A549 (cell line): ENCODE measurements around the gene MXRA7. TPM values are rescaled to one million over a fixed set of nuclear protein-coding genes. Genes with fewer than 3 reads are reported as not detected.
"Not testable (repeated sequence)": the region's sequence is repeated elsewhere in the genome, so short reads cannot be mapped to it uniquely, and the experiment has no call there.

Experiments
- ATAC-seq, 2 experiments: fragments of 200-7000 bp in 1 of 2; fragments of >200 bp in 1 of 2; cut with Nextera tagmentation in 1 of 2; cut with Tn5 transposase in 1 of 2; 3 replicates each; pipeline versions ENCODE4 v1.8.0 to v1.9.1; 2018 to 2020; ENCODE audit warnings: mild to moderate bottlenecking in 1 of 2, moderate library complexity in 1 of 2
- CTCF ChIA-PET: fragments of 300-600 bp; sonication (Branson Sonifier 250); formaldehyde crosslinking; extraction: SDS; loops from one replicate; lab custom pipeline; 2021; ENCODE audit warnings: antibody characterized with exemption, inconsistent platforms; lab: Yijun Ruan, JAX
- POLR2A ChIA-PET: fragments of 350-600 bp; formaldehyde crosslinking; extraction: SDS; loops from one replicate; lab custom pipeline; 2021; ENCODE audit warnings: antibody characterized with exemption, inconsistent platforms; lab: Yijun Ruan, JAX
- DNase-seq, 2 experiments: peaks; one replicate each; pipeline versions ENCODE4 v3.0.0 to v3.0.0-alpha.2; 2011 to 2016; ENCODE audit warnings: low read depth in 1 of 2, low spot score in 1 of 2
- FAIRE-seq: peaks from 2 replicates; lab custom pipeline; 2011; peaks lifted over from hg19 to GRCh38; lab: Jason Lieb, UNC
- H3K27ac ChIP-seq, 2 experiments: fragments of >200 bp; sonication (Bioruptor Twin); formaldehyde crosslinking; 3 replicates each; pipeline ENCODE4 v1.5.1; 2016 to 2017
- H3K4me1 ChIP-seq: fragments of >200 bp; sonication (Bioruptor Twin); formaldehyde crosslinking; 3 replicates; pipeline ENCODE4 v1.6.1; 2016
- H3K4me2 ChIP-seq: fragments of >200 bp; sonication (Bioruptor Twin); formaldehyde crosslinking; 3 replicates; pipeline ENCODE4 v1.6.1; 2016
- H3K4me3 ChIP-seq: fragments of >200 bp; sonication (Bioruptor Twin); formaldehyde crosslinking; 3 replicates; pipeline ENCODE4 v1.5.1; 2016
- H3K9me3 ChIP-seq: fragments of >200 bp; sonication (Bioruptor Twin); formaldehyde crosslinking; 3 replicates; pipeline ENCODE4 v1.6.1; 2016
- BCL3 ChIP-seq: fragments of >200 bp; sonication (Bioruptor Twin); formaldehyde crosslinking; IDR thresholded peaks from 3 replicates; pipeline ENCODE4 v1.6.1; 2016
- CBX8 ChIP-seq: fragments of 200-600 bp; sonication (generic); IDR thresholded peaks from 2 replicates; pipeline ENCODE4 v1.6.1; 2016
- FOSB ChIP-seq: fragments of 250-450 bp; sonication (Bioruptor Pico); IDR thresholded peaks from 2 replicates; pipeline ENCODE4 v1.5.0; 2020; ENCODE audit warnings: mild to moderate bottlenecking, moderate library complexity
- FOSL2 ChIP-seq, 2 experiments: fragments of 450-650 bp in 1 of 2; fragments of >200 bp in 1 of 2; sonication (Bioruptor Twin) in 1 of 2; formaldehyde crosslinking; IDR thresholded peaks; 2 replicates each; pipeline versions ENCODE4 v1.5.0 to v1.6.1; 2016 to 2020; ENCODE audit warnings: mild to moderate bottlenecking in 1 of 2, moderate library complexity in 1 of 2
- FOXS1 ChIP-seq: fragments of 250-450 bp; sonication (Bioruptor Pico); IDR thresholded peaks from 2 replicates; pipeline ENCODE4 v1.5.0; 2020; ENCODE audit warnings: mild to moderate bottlenecking, moderate library complexity
- HDAC2 ChIP-seq: fragments of 200-600 bp; sonication (generic); IDR thresholded peaks from 2 replicates; pipeline ENCODE4 v1.6.1; 2016
- HEYL ChIP-seq: fragments of 250-450 bp; sonication (Bioruptor Pico); IDR thresholded peaks from 2 replicates; pipeline ENCODE4 v1.8.0; 2021; ENCODE audit warnings: mild to moderate bottlenecking, moderate library complexity
- HOXA7 ChIP-seq: fragments of 250-450 bp; sonication (Bioruptor Pico); IDR thresholded peaks from 2 replicates; pipeline ENCODE4 v1.5.0; 2020; ENCODE audit warnings: mild to moderate bottlenecking, moderate library complexity
- KDM5A ChIP-seq: fragments of 200-600 bp; sonication (generic); IDR thresholded peaks from 2 replicates; pipeline ENCODE4 v1.6.1; 2016; ENCODE audit warnings: antibody characterized with exemption, mild to moderate bottlenecking
- MAFK ChIP-seq: fragments of 450-650 bp; IDR thresholded peaks from 2 replicates; pipeline ENCODE4 v1.6.1; 2014; ENCODE audit not compliant: partially characterized antibody
- MAX ChIP-seq: IDR thresholded peaks from 2 replicates; pipeline ENCODE4 v1.6.1; 2012
- MAZ ChIP-seq: fragments of 150-350 bp; IDR thresholded peaks from 2 replicates; pipeline ENCODE4 v1.6.1; 2014; ENCODE audit warnings: antibody characterized with exemption, low read depth, low read length, borderline replicate concordance
- MYC ChIP-seq: IDR thresholded peaks from 2 replicates; pipeline ENCODE4 v1.6.1; 2012; ENCODE audit warnings: mild to moderate bottlenecking, inconsistent platforms, low read length, improper control_type of control experiment, borderline replicate concordance
- NFE2L2 ChIP-seq: fragments of 150-350 bp; conservative IDR thresholded peaks from 2 replicates; pipeline ENCODE4 v1.6.1; 2014; ENCODE audit warnings: low read length
- NR3C1 ChIP-seq: fragments of >200 bp; sonication (Bioruptor Twin); formaldehyde crosslinking; IDR thresholded peaks from 3 replicates; pipeline ENCODE4 v1.6.1; 2017
- RAD21 ChIP-seq, 2 experiments: fragments of >200 bp in 1 of 2; sonication (Bioruptor Twin) in 1 of 2; formaldehyde crosslinking in 1 of 2; IDR thresholded peaks in 1 of 2; conservative IDR thresholded peaks in 1 of 2; 2 replicates in 1 of 2; 3 replicates in 1 of 2; pipeline ENCODE4 v1.6.1; 2012 to 2018; ENCODE audit warnings: inconsistent platforms in 1 of 2
- RFX5 ChIP-seq: fragments of 450-650 bp; IDR thresholded peaks from 2 replicates; pipeline ENCODE4 v1.7.1; 2014; ENCODE audit warnings: antibody characterized with exemption, mild to moderate bottlenecking, moderate library complexity
- SREBF2 ChIP-seq: fragments of 450-650 bp; IDR thresholded peaks from 2 replicates; pipeline ENCODE4 v1.6.1; 2014; ENCODE audit warnings: mild to moderate bottlenecking, moderate library complexity
- TP53 ChIP-seq: fragments of 250-450 bp; sonication (Bioruptor Pico); IDR thresholded peaks from 2 replicates; pipeline ENCODE4 v1.5.0; 2021; ENCODE audit warnings: mild to moderate bottlenecking, moderate library complexity
- ZC3H11A ChIP-seq: fragments of 450-650 bp; IDR thresholded peaks from 2 replicates; pipeline ENCODE4 v1.6.1; 2014; ENCODE audit warnings: antibody characterized with exemption, mild to moderate bottlenecking
- WGBS: methylation state at CpG from one replicate; pipeline ENCODE4 v1.1.6; 2017; ENCODE audit errors: missing lambda C conversion rate; 5-methylcytosine and 5-hydroxymethylcytosine counted together
- polyA plus RNA-seq, 4 experiments: library from polyadenylated mRNA; depleted of rRNA in 3 of 4; stranded (reverse); fragments of >200 nt; fragmentation: RNase III in 1 of 4; extraction: RNeasy Plus Mini Kit Qiagen cat#74134 plus additional on column Dnase treatment in 1 of 4; gene quantifications; 2 replicates in 3 of 4; 3 replicates in 1 of 4; pipeline ENCODE4 v1.2.3, GENCODE V29; 2011 to 2017
- TF ChIP-seq, protein P1 (sequence below): fragments of 250-450 bp; sonication (Bioruptor Pico); IDR thresholded peaks from 2 replicates; pipeline ENCODE4 v1.5.0; 2021; ENCODE audit warnings: mild to moderate bottlenecking, moderate library complexity, borderline replicate concordance
- TF ChIP-seq, protein P2 (sequence below): fragments of 200-600 bp; sonication (generic); IDR thresholded peaks from 2 replicates; pipeline ENCODE4 v1.6.1; 2016; ENCODE audit warnings: antibody characterized with exemption, mild to moderate bottlenecking, moderate library complexity
- TF ChIP-seq, protein P3 (sequence below): fragments of >200 bp; sonication (Bioruptor Twin); formaldehyde crosslinking; IDR thresholded peaks from 2 replicates; pipeline ENCODE4 v1.6.1; 2016

The MXRA7 gene
- polyA plus RNA-seq, 2 of the 4 experiments (the other 2 are of a cell fraction) = 47.8 to 57.2 TPM

- H3K9me3 ChIP-seq = no peaks in the 10 kb centered on the region
- CTCF ChIA-PET = interaction anchor here (0.6 to 1.7 kb wide), 7 partner anchors 10 to 319 kb away, joined by 3 to 6 read pairs (median 4); partner anchors contain the start of genes METTL23 and MGAT5B
- FAIRE-seq = no peak
- no peak for ATAC-seq
- no peak for TF ChIP-seq HEYL
- no peak for TF ChIP-seq KDM5A
- no peak for TF ChIP-seq FOXS1 (CRISPR knock-in tag)
- no peak for TF ChIP-seq TP53 (CRISPR knock-in tag)
- no peak for TF ChIP-seq FOSB
- TF ChIP-seq, protein P1, sequence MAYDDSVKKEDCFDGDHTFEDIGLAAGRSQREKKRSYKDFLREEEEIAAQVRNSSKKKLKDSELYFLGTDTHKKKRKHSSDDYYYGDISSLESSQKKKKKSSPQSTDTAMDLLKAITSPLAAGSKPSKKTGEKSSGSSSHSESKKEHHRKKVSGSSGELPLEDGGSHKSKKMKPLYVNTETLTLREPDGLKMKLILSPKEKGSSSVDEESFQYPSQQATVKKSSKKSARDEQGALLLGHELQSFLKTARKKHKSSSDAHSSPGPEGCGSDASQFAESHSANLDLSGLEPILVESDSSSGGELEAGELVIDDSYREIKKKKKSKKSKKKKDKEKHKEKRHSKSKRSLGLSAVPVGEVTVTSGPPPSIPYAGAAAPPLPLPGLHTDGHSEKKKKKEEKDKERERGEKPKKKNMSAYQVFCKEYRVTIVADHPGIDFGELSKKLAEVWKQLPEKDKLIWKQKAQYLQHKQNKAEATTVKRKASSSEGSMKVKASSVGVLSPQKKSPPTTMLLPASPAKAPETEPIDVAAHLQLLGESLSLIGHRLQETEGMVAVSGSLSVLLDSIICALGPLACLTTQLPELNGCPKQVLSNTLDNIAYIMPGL = no peak
- H3K27ac ChIP-seq = no peak overlapping the region
- no peak overlapping the region for H3K4me2 ChIP-seq
- no peak for DNase-seq
- 98% methylated on average over 1 of the region's 1 CpG for WGBS
- no peak overlapping the region for H3K4me3 ChIP-seq
- H3K4me1 ChIP-seq = no peaks in the 10 kb centered on the region
- POLR2A ChIA-PET = no interaction called here
These were observed 37.9 kb upstream of the MXRA7 start for GRCh38 chr17:76748657-76749056.

- ChIA-PET CTCF (interaction anchor here (1.5 to 1.7 kb wide), 4 partner anchors 11 to 319 kb away, joined by 4 to 6 read pairs (median 4); partner anchors contain the start of genes METTL23 and MGAT5B), POLR2A (no interaction called here)
- no peak overlapping the region for H3K27ac ChIP-seq
- H3K4me3 ChIP-seq = no peak overlapping the region
- no peak for ATAC-seq
- H3K4me1 ChIP-seq = no peaks in the 10 kb centered on the region
- FAIRE-seq = no peak
- 87% methylated on average over 9 of the region's 9 CpGs for WGBS
- TF ChIP-seq NFE2L2 = no peak
- TF ChIP-seq RAD21 (conservative IDR thresholded peaks at IDR 0.05 in 1 of 2, IDR thresholded peaks at IDR 0.05 in 1 of 2) = no peak
- no peak for TF ChIP-seq SREBF2
- TF ChIP-seq HEYL = no peak
- no peak for TF ChIP-seq RFX5
- no peak for TF ChIP-seq MAZ
- no peak for TF ChIP-seq TP53 (CRISPR knock-in tag)
- TF ChIP-seq FOSL2 (IDR thresholded peaks at IDR 0.05) = no peak
- TF ChIP-seq FOSL2 (CRISPR knock-in tag; IDR thresholded peaks at IDR 0.05) = no peak
- no peaks in the 10 kb centered on the region for H3K9me3 ChIP-seq
- DNase-seq = no peak
- H3K4me2 ChIP-seq = no peak overlapping the region
These were observed 37.1 kb upstream of the MXRA7 start for GRCh38 chr17:76747716-76748363.

DNA sequence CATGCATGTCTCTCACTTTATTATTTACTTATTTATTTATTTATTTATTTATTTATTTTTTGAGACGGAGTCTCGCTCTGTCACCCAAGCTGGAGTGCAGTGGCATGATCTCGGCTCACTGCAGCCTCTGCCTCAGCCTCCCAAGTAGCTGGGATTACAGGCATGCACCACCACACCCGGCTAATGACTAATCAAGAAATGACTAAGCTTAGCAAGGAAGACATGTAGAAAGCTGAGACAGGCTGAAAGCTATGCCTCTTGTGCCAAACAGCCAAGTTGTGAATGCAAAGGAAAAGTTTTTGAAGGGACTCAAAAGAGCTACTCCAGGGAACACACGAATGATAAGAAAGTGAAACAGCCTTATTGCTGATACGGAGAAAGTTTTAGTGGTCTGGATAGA, 35.0 kb upstream of the MXRA7 start:
- H3K4me3 ChIP-seq, H3K4me2 ChIP-seq, H3K27ac ChIP-seq, H3K4me1 ChIP-seq, DNase-seq, ATAC-seq, H3K9me3 ChIP-seq, FAIRE-seq: not testable (repeated sequence)
- whole genome bisulfite sequencing = 92% methylated on average over 6 of the region's 6 CpGs
- ChIA-PET POLR2A (interaction anchor here (1.3 kb wide), 1 partner anchor 8 kb away, joined by 4 read pairs; the partner anchor contains the start of genes MFSD11 and SRSF2), CTCF (interaction anchor here (0.6 to 1.2 kb wide), 3 partner anchors 12 to 475 kb away, joined by 3 to 4 read pairs (median 3); no protein-coding TSS in a partner anchor)
- TF ChIP-seq MAFK (peak; percentile 40), ZC3H11A (peak; percentile 40; the same call in 1 of the 2 replicates)

DNA sequence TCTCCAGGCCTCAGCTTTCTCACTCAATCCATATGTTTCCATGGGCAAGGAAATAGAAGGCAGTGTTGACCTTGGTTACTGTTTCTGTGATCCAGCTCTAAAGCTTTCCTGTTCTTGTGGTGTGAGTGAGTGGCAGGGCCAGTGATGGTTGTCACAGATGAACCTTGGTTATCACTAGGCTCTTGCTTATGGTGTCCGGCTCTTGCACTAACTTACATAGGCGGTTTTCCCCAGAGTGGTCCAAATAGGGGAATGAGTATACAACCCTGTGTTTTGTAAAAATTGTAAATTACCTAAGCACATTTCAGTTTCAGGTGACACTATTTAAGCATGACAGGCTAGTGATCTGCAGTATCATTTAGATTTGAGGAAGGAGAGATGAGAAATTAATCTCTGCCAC, 34.0 kb upstream of the MXRA7 start:
- DNase-seq (no peak), FAIRE-seq (no peak), ATAC-seq (no peak)
- Histone ChIP-seq H3K27ac (no peak overlapping the region), H3K9me3 (no peaks in the 10 kb centered on the region), H3K4me1 (no peaks in the 10 kb centered on the region), H3K4me2 (no peak overlapping the region), H3K4me3 (no peak overlapping the region)
- CTCF ChIA-PET = interaction anchor here (0.6 kb wide), 1 partner anchor 26 kb away, joined by 3 read pairs; no protein-coding TSS in a partner anchor
- POLR2A ChIA-PET = no interaction called here
- WGBS = 96% methylated on average over 2 of the region's 2 CpGs
- TF ChIP-seq, protein P2, sequence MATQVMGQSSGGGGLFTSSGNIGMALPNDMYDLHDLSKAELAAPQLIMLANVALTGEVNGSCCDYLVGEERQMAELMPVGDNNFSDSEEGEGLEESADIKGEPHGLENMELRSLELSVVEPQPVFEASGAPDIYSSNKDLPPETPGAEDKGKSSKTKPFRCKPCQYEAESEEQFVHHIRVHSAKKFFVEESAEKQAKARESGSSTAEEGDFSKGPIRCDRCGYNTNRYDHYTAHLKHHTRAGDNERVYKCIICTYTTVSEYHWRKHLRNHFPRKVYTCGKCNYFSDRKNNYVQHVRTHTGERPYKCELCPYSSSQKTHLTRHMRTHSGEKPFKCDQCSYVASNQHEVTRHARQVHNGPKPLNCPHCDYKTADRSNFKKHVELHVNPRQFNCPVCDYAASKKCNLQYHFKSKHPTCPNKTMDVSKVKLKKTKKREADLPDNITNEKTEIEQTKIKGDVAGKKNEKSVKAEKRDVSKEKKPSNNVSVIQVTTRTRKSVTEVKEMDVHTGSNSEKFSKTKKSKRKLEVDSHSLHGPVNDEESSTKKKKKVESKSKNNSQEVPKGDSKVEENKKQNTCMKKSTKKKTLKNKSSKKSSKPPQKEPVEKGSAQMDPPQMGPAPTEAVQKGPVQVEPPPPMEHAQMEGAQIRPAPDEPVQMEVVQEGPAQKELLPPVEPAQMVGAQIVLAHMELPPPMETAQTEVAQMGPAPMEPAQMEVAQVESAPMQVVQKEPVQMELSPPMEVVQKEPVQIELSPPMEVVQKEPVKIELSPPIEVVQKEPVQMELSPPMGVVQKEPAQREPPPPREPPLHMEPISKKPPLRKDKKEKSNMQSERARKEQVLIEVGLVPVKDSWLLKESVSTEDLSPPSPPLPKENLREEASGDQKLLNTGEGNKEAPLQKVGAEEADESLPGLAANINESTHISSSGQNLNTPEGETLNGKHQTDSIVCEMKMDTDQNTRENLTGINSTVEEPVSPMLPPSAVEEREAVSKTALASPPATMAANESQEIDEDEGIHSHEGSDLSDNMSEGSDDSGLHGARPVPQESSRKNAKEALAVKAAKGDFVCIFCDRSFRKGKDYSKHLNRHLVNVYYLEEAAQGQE = no peak
- TF ChIP-seq ZC3H11A (no peak), HOXA7 (CRISPR knock-in tag) (no peak), KDM5A (no peak), NR3C1 (no peak), MAX (no peak), CBX8 (no peak), BCL3 (no peak), MYC (no peak), HDAC2 (no peak), TP53 (CRISPR knock-in tag) (no peak)
- TF ChIP-seq, protein P3, sequence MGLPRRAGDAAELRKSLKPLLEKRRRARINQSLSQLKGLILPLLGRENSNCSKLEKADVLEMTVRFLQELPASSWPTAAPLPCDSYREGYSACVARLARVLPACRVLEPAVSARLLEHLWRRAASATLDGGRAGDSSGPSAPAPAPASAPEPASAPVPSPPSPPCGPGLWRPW = no peak
